ENCODE results near the gene NEDD9.

Gene NEDD9

GRCh38 chr6:11260249-11261038 lies 28.0 kb upstream of the NEDD9 start:
- no peak for DNase-seq

GRCh38 chr6:11258260-11259237 lies 26.1 kb upstream of the NEDD9 start:
- DNase-seq, result no peak

DNA sequence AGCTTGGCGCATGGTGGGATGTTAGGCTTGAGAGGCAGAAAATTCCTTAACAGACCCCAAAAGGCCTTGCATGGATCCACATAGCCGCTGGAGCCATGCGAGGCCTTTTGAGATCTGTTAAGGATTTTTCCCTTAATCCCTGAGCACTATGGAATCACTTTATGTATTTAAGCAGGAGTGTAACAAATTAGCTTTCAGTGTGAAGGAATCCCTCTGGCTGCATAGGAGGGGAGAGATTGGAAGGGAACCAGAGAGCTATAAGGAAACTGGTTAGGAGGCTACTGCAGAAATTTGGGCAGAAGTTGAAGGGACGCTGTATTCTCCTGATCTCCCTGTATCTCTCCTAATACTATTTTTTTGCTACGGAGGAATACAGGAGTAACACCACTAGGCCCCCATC lies 23.1 kb upstream of the NEDD9 start:
- DNase-seq, result no peak

DNA sequence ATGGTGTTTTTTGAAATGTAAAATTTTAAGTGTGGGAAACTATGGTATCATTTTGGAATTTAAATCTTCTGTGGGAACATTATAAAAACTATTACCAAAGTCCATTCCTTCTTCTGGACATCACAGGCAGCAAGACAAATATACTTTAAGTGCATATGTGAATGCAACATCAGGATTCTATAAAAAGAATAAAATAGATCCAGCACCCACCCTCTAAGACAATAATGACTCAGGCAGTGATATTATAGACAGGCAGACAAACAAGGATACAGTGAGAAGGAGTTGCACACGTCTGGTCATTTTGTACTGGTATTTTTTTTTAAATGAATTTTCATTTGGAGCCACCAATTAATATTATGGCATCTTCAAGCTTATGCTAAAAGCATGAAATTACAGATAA lies 21.1 kb upstream of the NEDD9 start:
- no peak for DNase-seq

- peak; percentile 72 for DNase-seq
Measured at GRCh38 chr6:11251553-11252360, 19.3 kb upstream of the NEDD9 start.

DNA sequence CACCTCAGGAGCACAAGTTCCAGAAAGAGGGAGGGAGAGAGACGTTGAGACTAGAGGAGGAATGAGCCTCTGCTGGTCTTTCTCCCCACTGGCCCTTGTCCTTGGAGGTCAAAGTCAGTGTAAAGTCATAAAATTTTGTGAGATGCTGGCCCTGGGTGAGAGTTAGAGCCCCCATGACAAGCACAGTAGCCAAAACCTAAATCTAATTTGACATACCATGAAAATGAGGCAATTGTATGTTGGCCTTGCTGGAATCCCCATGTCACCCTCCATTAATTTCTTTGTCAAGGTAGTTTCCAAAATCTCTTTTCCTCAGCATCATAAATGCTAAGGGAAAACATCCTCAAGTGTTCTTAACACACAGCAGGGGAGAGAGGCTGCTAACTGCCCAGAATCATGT lies 17.6 kb upstream of the NEDD9 start:
- DNase-seq, result no peak

DNA sequence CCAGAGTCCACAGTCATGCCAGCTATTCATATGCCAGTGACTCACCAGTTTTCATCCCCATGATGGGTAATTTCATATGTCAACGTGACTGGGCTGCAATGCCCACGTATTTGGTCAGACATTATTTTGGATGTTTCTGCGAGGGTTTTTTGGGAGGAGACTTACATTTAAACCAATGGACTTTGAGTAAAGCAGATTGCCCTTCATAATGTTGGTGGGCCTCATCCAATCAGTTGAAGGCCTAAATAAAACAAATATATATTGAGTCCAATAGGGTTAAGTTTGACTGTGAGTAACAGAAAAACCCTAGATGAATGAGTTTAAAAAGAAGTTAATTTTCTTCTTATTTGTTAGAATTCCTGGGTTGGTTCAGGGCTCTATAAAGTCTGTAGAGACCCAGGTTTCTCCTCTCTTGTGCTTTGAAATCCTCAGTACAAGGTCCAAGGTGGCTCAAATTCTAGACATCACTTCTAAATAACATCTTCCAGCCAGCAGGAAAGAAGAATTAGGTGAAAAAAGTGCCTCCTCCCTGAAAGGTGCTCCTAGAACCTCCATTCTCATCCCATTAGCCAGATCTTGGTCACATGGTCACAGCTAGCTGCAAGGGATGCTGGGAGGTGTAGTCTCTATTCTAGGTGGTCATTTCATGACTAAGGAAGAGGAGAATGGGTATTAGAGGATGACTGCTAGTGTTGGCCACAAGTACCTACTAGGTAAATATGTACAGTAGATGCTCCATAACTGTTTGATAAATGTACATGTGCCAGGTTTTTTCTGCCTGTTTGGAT lies 16.7 kb upstream of the NEDD9 start:
- no peak for DNase-seq

- DNase-seq, result no peak
Measured at GRCh38 chr6:11246722-11247121, 14.3 kb upstream of the NEDD9 start.

DNA sequence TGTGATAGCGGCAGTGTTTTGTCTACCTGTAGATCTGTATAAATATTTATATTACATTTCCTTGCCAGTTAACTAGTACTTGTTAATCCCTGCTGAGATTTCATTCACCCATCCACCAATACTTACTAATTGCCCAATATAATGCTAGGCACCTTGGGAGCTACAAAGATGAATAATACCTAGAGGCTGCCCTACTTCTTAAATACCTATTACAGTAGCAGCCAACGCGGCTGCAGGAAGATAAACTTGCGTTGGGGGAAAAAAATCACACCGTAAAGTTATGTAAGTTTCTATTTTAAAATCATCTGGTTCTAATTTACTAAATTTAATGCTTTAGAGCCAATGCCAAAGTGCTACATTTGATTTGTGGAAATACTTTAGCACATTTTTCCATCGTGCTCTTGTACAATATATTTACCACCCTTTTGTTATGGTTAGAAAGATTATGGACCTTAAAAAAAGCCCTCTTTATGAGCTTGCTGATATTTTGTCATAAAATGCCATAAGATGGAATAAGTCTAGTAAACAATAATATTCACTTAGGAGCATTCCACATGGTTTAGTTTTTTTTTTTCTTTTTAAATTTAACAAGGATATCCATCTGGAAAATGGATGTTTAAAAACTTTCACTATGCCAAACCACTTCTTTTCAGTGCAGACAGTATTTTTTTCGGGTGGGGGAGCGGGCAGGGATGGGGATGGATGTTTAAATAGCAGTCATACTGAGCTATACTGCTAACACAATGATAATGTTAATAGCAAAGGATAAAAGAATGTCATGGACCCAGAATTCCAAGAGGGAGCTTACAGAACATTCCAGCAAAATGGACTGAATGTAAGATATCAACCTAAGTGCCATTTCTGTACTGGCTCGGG lies 13.2 kb upstream of the NEDD9 start:
- DNase-seq, result no peak

DNA sequence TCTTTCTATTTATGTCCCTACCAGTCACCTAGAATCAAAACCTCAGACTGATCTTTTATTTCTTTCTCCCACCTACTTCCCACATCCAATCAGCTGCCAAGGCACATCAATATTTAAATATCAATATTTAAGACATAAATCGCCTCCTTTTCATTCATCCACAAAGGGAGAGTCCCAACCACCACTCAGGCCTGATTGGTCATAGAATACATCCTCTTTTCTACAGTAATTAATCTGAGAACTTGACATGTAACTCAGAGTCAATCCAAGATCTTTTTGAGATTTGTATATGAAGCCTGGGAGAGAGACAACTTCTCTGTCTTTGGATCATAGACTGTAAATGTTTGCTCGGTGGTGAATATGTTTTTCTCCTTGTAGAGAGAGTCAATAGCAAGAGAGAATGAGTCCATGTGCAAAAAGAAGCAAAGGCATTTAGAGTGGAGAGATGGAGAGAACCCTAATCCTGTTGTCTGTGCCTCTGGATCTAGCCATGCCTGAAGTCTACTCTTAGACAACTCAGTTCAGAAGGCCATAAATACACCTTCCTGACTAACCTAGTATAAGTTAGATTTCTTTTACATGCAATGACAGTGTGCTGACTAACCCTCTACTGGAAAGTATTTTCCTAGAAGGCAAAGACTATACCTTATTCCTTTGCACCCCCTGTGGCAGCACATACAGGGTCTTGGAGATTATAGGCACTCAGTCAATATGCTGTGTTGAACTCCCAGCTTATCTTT lies 12.1 kb upstream of the NEDD9 start:
- DNase-seq, result no peak

- DNase-seq, result no peak
Measured at GRCh38 chr6:11243861-11244260, 11.4 kb upstream of the NEDD9 start.

DNA sequence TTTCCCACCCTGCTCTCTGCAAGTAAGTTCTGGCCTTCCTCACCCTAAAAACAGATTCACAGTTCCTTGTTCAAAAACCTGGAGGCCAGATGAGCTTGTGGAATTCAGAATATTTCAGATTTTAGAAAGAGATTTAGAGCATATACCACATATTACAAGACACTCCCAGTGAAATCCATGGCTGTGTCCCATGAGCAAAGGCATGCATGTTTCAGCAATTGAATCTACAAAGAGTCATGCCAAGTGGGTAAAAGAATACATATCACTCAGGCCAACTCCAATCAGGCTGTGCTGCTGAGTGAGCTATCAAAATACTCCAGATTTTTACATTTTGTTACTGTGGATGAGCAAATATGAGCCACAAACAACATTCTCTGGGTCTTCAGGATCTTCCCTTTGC lies 10.2 kb upstream of the NEDD9 start:
- no peak for DNase-seq

DNA sequence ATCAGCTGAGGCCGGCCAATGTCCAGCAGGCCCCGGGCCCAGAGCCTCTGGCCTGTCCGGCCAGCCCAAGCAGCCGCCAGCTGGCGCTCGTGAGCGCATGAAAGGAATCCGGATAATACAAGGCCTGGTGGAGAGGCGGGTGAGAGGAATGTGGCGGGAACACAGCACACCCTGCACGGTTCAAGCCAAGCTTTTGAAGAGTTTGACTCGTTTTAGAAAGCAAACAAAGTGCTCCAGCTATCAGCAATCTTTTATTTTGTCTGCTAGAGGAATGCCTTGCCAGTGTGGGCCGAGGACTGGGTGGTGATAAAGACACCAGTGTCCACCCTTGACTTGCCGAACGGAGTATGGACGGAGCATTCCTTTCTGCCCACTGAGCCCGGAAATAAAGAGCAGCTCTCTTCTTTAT lies 9.3 kb upstream of the NEDD9 start:
- no peak for DNase-seq

GRCh38 chr6:11241154-11241792 lies 8.8 kb upstream of the NEDD9 start:
- DNase-seq, result no peak

GRCh38 chr6:11237956-11238355 lies 5.5 kb upstream of the NEDD9 start:
- no peak for DNase-seq

DNA sequence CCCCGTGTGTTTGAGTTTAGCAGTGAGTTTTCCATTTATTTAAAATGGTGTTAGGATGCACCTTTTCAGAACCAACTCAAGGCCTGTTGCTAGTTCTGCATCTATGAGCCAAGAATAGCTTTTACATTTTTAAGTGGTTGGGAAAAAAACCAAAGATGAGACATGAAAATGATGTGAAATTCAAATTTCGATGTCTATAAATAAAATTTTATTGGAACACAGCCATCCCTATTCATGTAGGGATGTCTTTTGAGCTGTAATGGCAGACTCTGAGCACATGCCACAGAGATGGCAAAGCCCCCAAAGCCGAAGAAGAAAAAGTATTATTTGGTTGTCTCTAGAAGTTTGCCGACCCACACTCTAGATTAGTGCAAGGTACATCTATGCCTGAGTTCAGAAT lies 5.0 kb upstream of the NEDD9 start:
- DNase-seq, result no peak

- no peak for DNase-seq
Measured at GRCh38 chr6:11236915-11237314, 4.4 kb upstream of the NEDD9 start.

- no peak for DNase-seq
Measured at GRCh38 chr6:11236076-11236750, 3.7 kb upstream of the NEDD9 start.

GRCh38 chr6:11235062-11235461 lies 2.6 kb upstream of the NEDD9 start:
- DNase-seq, result no peak

Data from retina (tissue), 1 donor.